Neural progenitor cell (in vitro differentiated cells): Measurements from ENCODE around the gene TSLP.

Experiments used
- CTCF ChIP-seq: fragments of 200-600 bp; sonication (generic); IDR thresholded peaks from 2 replicates; pipeline ENCODE4 v1.5.1; 2017; ENCODE audit warnings: antibody characterized with exemption, mild to moderate bottlenecking
- EZH2 ChIP-seq: fragments of 200-600 bp; sonication (generic); IDR thresholded peaks from 2 replicates; pipeline ENCODE4 v1.6.1; 2017; ENCODE audit warnings: antibody characterized with exemption, mild to moderate bottlenecking, moderate library complexity
- EZH2phosphoT487 ChIP-seq: fragments of 200-600 bp; sonication (generic); IDR thresholded peaks from 2 replicates; pipeline ENCODE4 v1.6.1; 2017; ENCODE audit warnings: antibody characterized with exemption

DNA sequence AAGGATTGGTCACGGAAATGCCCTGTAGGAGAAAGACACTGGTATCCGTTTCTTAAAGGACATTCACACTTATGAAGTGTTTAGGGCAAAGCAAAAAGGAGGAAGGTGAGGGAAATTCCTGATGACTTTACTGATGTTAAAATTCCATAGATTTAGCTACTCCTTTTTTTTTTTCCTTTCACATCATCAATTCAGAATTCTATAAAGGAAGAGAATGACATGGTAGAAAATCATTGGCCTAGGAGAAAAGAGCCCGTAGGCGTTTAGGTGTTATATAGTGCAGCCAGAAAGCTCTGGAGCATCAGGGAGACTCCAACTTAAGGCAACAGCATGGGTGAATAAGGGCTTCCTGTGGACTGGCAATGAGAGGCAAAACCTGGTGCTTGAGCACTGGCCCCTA, at the start of gene TSLP:
- TF ChIP-seq CTCF, result no peak
- TF ChIP-seq EZH2, result peak; percentile 21
- TF ChIP-seq EZH2phosphoT487, result no peak
